ENCODE data around the gene OR5T2.
"Not testable (repeated sequence)": the region's sequence is repeated elsewhere in the genome, so short reads cannot be mapped to it uniquely, and the experiment has no call there.

The OR5T2 gene

DNA sequence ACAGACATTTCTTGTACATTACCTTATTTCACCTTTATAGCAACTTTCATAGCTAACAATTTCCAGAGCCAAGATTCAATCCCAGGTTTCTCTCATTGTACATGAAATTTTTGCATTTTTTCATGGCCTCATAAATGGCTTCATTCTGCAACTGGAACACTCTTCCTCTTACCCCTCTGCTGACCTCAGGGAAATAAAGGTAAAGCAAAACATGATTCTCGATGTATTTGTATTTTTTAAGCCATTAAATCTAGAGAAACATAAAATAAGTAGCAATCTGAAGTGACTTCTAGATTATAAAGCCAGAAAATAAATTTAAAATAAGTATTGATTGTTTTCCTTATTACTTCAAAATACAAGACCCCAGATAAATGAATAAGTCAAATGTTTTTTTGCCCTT lies at the start of gene OR5T2:
TSS of gene OR5T2 (minus strand) at position 101 of the 400 bp plus-strand sequence. CDS start 1,193 bp downstream, outside the sequence.
- no peak for DNase-seq (ENCODE audit: low spot score)
- TF ChIP-seq CTCF (IDR thresholded peaks at IDR 0.05; ENCODE audit: extremely low read depth, insufficient read depth, missing control alignments): no peak
- in situ Hi-C loops (cut with MboI; ENCODE audit: low pct_unique_long_range_greater_than_20kb, low sequenced_read_pairs, unreplicated experiment): no loop called here

GRCh38 chr11:56273854-56274253 lies 39.8 kb upstream of the OR5T2 start, which contains the start of gene OR5T1:
Gene OR5T1, plus strand, starts transcription at chr11:56274154. Its CDS starts 1,485 bp downstream, at chr11:56275639.
- in situ Hi-C loops (cut with MboI; ENCODE audit: low pct_unique_long_range_greater_than_20kb, low sequenced_read_pairs, unreplicated experiment): no loop called here
- TF ChIP-seq CTCF (IDR thresholded peaks at IDR 0.05; ENCODE audit: extremely low read depth, insufficient read depth, missing control alignments): no peak

DNA sequence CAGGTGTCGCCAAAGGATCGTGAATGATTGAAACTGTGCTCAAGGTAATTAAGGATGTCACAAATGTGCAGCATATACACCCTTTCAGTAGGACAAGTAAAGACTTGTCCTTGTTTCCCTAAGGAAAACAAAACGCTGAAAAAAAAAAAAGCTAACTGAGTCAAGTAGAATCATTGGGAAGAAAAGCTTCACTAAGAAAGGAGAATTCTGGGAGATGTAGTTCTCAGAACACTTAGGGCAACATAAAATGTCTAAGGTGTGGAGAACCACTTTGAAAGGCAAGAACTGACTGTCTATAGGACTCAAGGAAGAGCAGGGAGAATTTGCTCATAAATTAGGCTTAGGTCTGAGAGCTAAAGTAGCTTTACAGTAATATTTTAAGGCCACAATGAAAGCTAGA lies 37.0 kb upstream of the OR5T2 start:
- no peak for TF ChIP-seq CTCF (IDR thresholded peaks at IDR 0.05; ENCODE audit: extremely low read depth, insufficient read depth, missing control alignments)
- DNase-seq (ENCODE audit: low spot score): no peak
- in situ Hi-C loops (cut with MboI; ENCODE audit: low pct_unique_long_range_greater_than_20kb, low sequenced_read_pairs, unreplicated experiment): no loop called here

More at GRCh38 chr11:56273854-56274253, 39.8 kb upstream of the OR5T2 start, which contains the start of gene OR5T1:
- DNase-seq (ENCODE audit: low spot score): no peak

DNA sequence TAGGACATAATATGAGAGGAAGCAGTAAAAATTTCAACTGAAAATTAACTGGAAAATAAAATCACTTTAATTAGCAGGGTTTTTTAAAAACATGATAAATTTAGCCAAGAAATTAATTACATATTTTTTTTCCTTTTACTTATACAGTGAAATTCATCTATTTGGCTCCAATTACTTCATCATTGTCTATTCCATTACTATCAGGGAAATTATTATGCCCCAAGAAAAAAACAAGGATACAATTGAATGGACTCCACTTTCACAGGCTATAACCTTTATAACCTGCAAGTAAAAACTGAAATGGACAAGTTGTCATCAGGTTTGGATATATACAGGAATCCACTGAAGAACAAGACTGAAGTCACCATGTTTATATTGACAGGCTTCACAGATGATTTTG lies 17.9 kb upstream of the OR5T2 start, which contains the start of gene OR5T3:
TSS of gene OR5T3 (plus strand) at position 301 of the 400 bp plus-strand sequence. CDS start at position 301, 0 bp downstream.
- in situ Hi-C loops (cut with MboI; ENCODE audit: low pct_unique_long_range_greater_than_20kb, low sequenced_read_pairs, unreplicated experiment): no loop called here
- no peak for DNase-seq (ENCODE audit: low spot score)
- no peak for TF ChIP-seq CTCF (IDR thresholded peaks at IDR 0.05; ENCODE audit: extremely low read depth, insufficient read depth, missing control alignments)

GRCh38 chr11:56219735-56220134 lies 14.3 kb downstream of the OR5T2 start:
- in situ Hi-C loops (cut with MboI; ENCODE audit: low pct_unique_long_range_greater_than_20kb, low sequenced_read_pairs, unreplicated experiment): not testable (repeated sequence)

DNA sequence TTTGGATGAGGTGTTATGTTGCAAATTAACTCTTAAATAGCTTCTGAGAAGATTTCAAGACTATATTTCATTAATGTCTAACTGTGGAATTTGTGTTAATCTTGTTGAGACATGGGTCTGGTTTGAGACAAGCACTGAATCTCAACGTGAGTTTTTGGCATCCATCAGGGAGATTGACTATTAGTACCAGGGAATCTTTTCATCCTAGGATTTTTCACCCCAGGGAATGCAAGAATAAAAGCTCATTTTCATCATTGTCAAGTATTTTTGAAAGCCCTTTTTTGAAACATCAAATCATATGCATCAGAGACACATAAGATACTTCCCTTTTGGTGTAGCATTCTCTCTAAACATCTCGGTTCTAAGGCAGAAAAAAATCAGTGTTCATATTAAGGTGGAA lies 19.5 kb downstream of the OR5T2 start:
- in situ Hi-C loops (cut with MboI; ENCODE audit: low pct_unique_long_range_greater_than_20kb, low sequenced_read_pairs, unreplicated experiment): no loop called here
- DNase-seq (ENCODE audit: low spot score): no peak
- no peak for TF ChIP-seq CTCF (IDR thresholded peaks at IDR 0.05; ENCODE audit: extremely low read depth, insufficient read depth, missing control alignments)

More at GRCh38 chr11:56219735-56220134, 14.3 kb downstream of the OR5T2 start:
- DNase-seq (ENCODE audit: low spot score): not testable (repeated sequence)

DNA sequence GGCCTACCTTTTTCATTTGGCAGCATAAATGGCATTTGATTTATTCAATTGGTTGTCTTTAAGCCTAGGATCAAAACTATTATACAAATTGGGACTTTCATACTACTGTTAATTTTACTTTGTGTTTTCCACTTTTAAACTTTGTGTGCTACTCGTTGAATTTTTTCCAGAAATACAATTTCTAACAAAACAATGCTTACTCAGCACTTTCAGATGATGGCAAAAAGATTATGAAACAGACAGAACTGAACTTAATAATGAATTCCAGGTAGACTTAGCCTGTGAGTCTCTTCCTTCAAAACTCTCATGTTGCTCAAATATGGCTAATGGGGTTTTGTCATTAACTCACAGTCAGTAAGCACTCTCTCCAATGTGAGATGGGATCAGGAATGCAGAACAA lies 26.3 kb downstream of the OR5T2 start:
- no peak for DNase-seq (ENCODE audit: low spot score)
- in situ Hi-C loops (cut with MboI; ENCODE audit: low pct_unique_long_range_greater_than_20kb, low sequenced_read_pairs, unreplicated experiment): no loop called here
- TF ChIP-seq CTCF (IDR thresholded peaks at IDR 0.05; ENCODE audit: extremely low read depth, insufficient read depth, missing control alignments): no peak

Data from GM13977 (cell line).